ENCODE measurements around the gene NYAP2. TPM values are rescaled to one million over a fixed set of nuclear protein-coding genes. Genes with fewer than 3 reads are reported as not detected.

The NYAP2 gene
- polyA plus RNA-seq, 3 donors: not detected

DNA sequence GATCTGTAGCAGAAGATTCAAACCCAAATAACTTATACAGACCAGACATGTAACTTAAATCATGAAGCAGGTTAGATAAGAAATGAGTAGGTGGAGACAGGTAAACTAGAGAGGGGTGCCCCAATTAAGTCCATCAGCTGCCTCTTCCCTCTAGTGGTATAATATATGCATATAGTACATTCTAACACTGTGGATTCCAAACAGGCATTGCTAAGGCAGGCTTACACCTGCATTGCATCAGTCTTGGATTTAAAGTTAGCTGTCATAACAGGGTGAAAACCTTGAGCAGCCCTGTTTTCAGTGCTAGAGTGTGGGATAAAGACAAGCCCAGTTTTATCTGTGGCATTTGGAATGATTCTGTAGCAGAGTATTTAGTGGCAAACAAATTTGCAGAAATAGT is 63.4 kb downstream of the NYAP2 start:
- intact Hi-C loops (cut with micrococcal nuclease): no loop called here
- no peaks in the 10 kb centered on the region for H3K9me3 ChIP-seq (replicated peaks in 1 of 2; ENCODE audit: control insufficient read depth in 1 of 2, insufficient read depth in 1 of 2, low read length in 2 of 2)
- peaks cover 13% of the 10 kb centered on the region for H3K4me1 Mint-ChIP-seq

DNA sequence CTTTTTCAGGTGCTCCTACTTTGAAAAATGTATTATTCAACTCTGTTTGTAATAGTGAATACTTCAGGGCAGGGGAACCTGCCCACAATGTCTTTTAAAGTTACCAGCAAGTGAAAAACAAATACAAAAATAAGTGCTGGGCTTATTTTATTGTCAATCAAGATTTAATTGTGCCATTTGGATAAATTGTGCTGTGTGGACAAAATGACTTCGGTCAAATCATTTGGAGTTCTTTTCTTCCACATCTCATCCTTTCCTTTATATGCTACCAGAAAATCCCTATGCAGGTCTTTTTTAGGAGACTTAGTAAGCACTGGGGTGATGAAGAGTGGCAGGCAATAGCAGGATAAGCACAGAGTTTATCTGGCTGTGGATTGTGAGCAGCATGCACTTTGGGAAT is 63.9 kb downstream of the NYAP2 start:
- H3K27ac Mint-ChIP-seq: no peak overlapping the region
- no peaks in the 10 kb centered on the region for H3K9me3 Mint-ChIP-seq
- no peak overlapping the region for H3K4me3 ChIP-seq (replicated peaks in 1 of 3; ENCODE audit: low read depth in 2 of 3, low read length in 3 of 3)
- TF ChIP-seq CTCF (IDR thresholded peaks at IDR 0.05): no peak
- H3K36me3 Mint-ChIP-seq: no peaks in the 10 kb centered on the region
- WGBS (ENCODE audit: insufficient coverage): no CpG with 5 or more reads among the region's 1 CpG
- peaks cover 13% of the 10 kb centered on the region for H3K4me1 Mint-ChIP-seq
- no peak for DNase-seq
- H3K9ac ChIP-seq (ENCODE audit: insufficient read depth, low read length, poor library complexity, severe bottlenecking): no peak overlapping the region
- H3K4me2 ChIP-seq (replicated peaks; ENCODE audit: extremely low read depth, low read length, poor library complexity, severe bottlenecking): no peak overlapping the region
- H2AFZ ChIP-seq (ENCODE audit: insufficient read depth, low read depth, low read length, poor library complexity, severe bottlenecking): no peak overlapping the region
- intact Hi-C loops (cut with micrococcal nuclease): no loop called here
- H3K9me3 ChIP-seq (replicated peaks in 1 of 2; ENCODE audit: control insufficient read depth in 1 of 2, insufficient read depth in 1 of 2, low read length in 2 of 2): no peaks in the 10 kb centered on the region
- H3K27me3 ChIP-seq (ENCODE audit: control insufficient read depth in 2 of 2, insufficient read depth in 2 of 2, low read length in 2 of 2): no peaks in the 10 kb centered on the region
- H3K36me3 ChIP-seq (replicated peaks in 1 of 2; ENCODE audit: control insufficient read depth in 1 of 2, insufficient read depth in 2 of 2, low read length in 2 of 2): no peaks in the 10 kb centered on the region
- H4K20me1 ChIP-seq (ENCODE audit: insufficient read depth, low read length): no peaks in the 10 kb centered on the region
- H3K4me1 ChIP-seq (ENCODE audit: control insufficient read depth in 1 of 2, insufficient read depth in 2 of 2, low read length in 2 of 2): no peaks in the 10 kb centered on the region
- H3K27ac ChIP-seq (ENCODE audit: low read depth in 1 of 2, low read length in 2 of 2): no peak overlapping the region
- no peak overlapping the region for H3K4me3 Mint-ChIP-seq
- no peaks in the 10 kb centered on the region for H3K79me2 ChIP-seq (ENCODE audit: insufficient read depth, low read length)
- H3K27me3 Mint-ChIP-seq (ENCODE audit: low read depth in 3 of 3): peaks cover 0 to 4% (median 0%) of the 10 kb centered on the region in 3 donors

More for the DNA sequence above, 63.4 kb downstream of the NYAP2 start:
- no peak overlapping the region for H3K27ac Mint-ChIP-seq
- Histone ChIP-seq H3K4me2 (replicated peaks; ENCODE audit: extremely low read depth, low read length, poor library complexity, severe bottlenecking) (no peak overlapping the region), H3K27ac (ENCODE audit: low read depth in 1 of 2, low read length in 2 of 2) (no peak overlapping the region), H3K9ac (ENCODE audit: insufficient read depth, low read length, poor library complexity, severe bottlenecking) (no peak overlapping the region), H3K36me3 (replicated peaks in 1 of 2; ENCODE audit: control insufficient read depth in 1 of 2, insufficient read depth in 2 of 2, low read length in 2 of 2) (no peaks in the 10 kb centered on the region), H4K20me1 (ENCODE audit: insufficient read depth, low read length) (no peaks in the 10 kb centered on the region), H3K4me3 (replicated peaks in 1 of 3; ENCODE audit: low read depth in 2 of 3, low read length in 3 of 3) (no peak overlapping the region), H3K79me2 (ENCODE audit: insufficient read depth, low read length) (no peaks in the 10 kb centered on the region), H3K27me3 (ENCODE audit: control insufficient read depth in 2 of 2, insufficient read depth in 2 of 2, low read length in 2 of 2) (no peaks in the 10 kb centered on the region), H3K4me1 (ENCODE audit: control insufficient read depth in 1 of 2, insufficient read depth in 2 of 2, low read length in 2 of 2) (no peaks in the 10 kb centered on the region), H2AFZ (ENCODE audit: insufficient read depth, low read depth, low read length, poor library complexity, severe bottlenecking) (no peak overlapping the region)
- no peak for TF ChIP-seq CTCF (IDR thresholded peaks at IDR 0.05)
- H3K9me3 Mint-ChIP-seq: no peaks in the 10 kb centered on the region
- H3K4me3 Mint-ChIP-seq: no peak overlapping the region
- no peak for DNase-seq
- H3K36me3 Mint-ChIP-seq: no peaks in the 10 kb centered on the region
- peaks cover 0 to 4% (median 0%) of the 10 kb centered on the region in 3 donors for H3K27me3 Mint-ChIP-seq (ENCODE audit: low read depth in 3 of 3)
